H1 (cell line): ENCODE data around the gene TMEM225B. TPM values are rescaled to one million over a fixed set of nuclear protein-coding genes. Genes with fewer than 3 reads are reported as not detected.
A peak's percentile ranks its signal among the peaks of the same experiment; 100 is the strongest.
"Not testable (repeated sequence)": the region's sequence is repeated elsewhere in the genome, so short reads cannot be mapped to it uniquely, and the experiment has no call there.

Source experiments
- CTCF ChIA-PET: fragments of 300-600 bp; sonication (Branson Sonifier 250); formaldehyde crosslinking; loops from one replicate; lab custom pipeline; 2021; ENCODE audit not compliant: partially characterized antibody; lab: Charles Lee
- POLR2A ChIA-PET: fragments of 300-600 bp; sonication (Branson Sonifier 250); formaldehyde crosslinking; loops from one replicate; lab custom pipeline; 2021; ENCODE audit warnings: inconsistent platforms; ENCODE audit not compliant: partially characterized antibody; lab: Charles Lee
- DNase-seq, 2 experiments: peaks; one replicate each; pipeline versions ENCODE4 v3.0.0 to v3.0.0-alpha.2; 2010 to 2022; ENCODE audit warnings: low spot score in 2 of 2, low read depth in 1 of 2, mixed read lengths in 1 of 2
- FAIRE-seq: peaks from 2 replicates; lab custom pipeline; 2011; peaks lifted over from hg19 to GRCh38; lab: Jason Lieb, UNC
- H2AFZ ChIP-seq: 2 replicates; pipeline ENCODE4 v1.8.1; 2012; ENCODE audit warnings: low read length, inconsistent platforms
- H2AK5ac ChIP-seq: 2 replicates; pipeline ENCODE4 v1.6.1; 2013; ENCODE audit warnings: low read depth, low read length
- H2BK120ac ChIP-seq: replicated peaks from 2 replicates; pipeline ENCODE3; 2013; ENCODE audit warnings: low read depth, low read length, inconsistent platforms
- H2BK12ac ChIP-seq: 2 replicates; pipeline ENCODE4 v1.6.1; 2013; ENCODE audit warnings: low read depth, low read length
- H2BK15ac ChIP-seq: 2 replicates; pipeline ENCODE4 v1.6.1; 2013; ENCODE audit warnings: low read length
- H2BK20ac ChIP-seq: 2 replicates; pipeline ENCODE4 v1.6.1; 2013; ENCODE audit warnings: low read length
- H2BK5ac ChIP-seq: 2 replicates; pipeline ENCODE4 v1.6.1; 2013; ENCODE audit warnings: low read depth, low read length
- H3K14ac ChIP-seq: 2 replicates; pipeline ENCODE4 v1.6.1; 2013; ENCODE audit warnings: inconsistent platforms; ENCODE audit not compliant: insufficient read length
- H3K18ac ChIP-seq: 2 replicates; pipeline ENCODE4 v1.6.1; 2013; ENCODE audit warnings: low read length; ENCODE audit errors: extremely low read depth
- H3K23ac ChIP-seq: 2 replicates; pipeline ENCODE4 v1.6.1; 2013; ENCODE audit warnings: inconsistent platforms; ENCODE audit not compliant: insufficient read length
- H3K23me2 ChIP-seq: 2 replicates; pipeline ENCODE4 v1.6.1; 2013; ENCODE audit warnings: low read depth, low read length
- H3K27ac ChIP-seq: 2 replicates; pipeline ENCODE4 v1.6.1; 2011; ENCODE audit warnings: low read depth, low read length, inconsistent platforms
- H3K27me3 ChIP-seq, 4 experiments: replicated peaks in 1 of 4; 1 replicate in 1 of 4; 2 replicates in 3 of 4; pipeline versions ENCODE4 v1.6.1 to v1.8.1; 2011 to 2013; ENCODE audit warnings: low read length in 3 of 4, mild to moderate bottlenecking in 3 of 4, inconsistent platforms in 2 of 4, mixed read lengths in 2 of 4, moderate library complexity in 1 of 4; ENCODE audit not compliant: control insufficient read depth in 3 of 4, insufficient read depth in 3 of 4; ENCODE audit errors: extremely low read depth in 1 of 4
- H3K36me3 ChIP-seq, 4 experiments: 2 replicates each; pipeline versions ENCODE4 v1.6.1 to v1.8.1; 2011 to 2013; ENCODE audit warnings: mild to moderate bottlenecking in 4 of 4, low read length in 3 of 4, moderate library complexity in 2 of 4, control low read depth in 1 of 4, inconsistent platforms in 1 of 4; ENCODE audit not compliant: insufficient read depth in 4 of 4, control insufficient read depth in 2 of 4
- H3K4ac ChIP-seq: replicated peaks from 2 replicates; pipeline ENCODE3; 2013; ENCODE audit warnings: low read length, low read depth, mixed read lengths, inconsistent platforms; ENCODE audit not compliant: insufficient read length
- H3K4me1 ChIP-seq, 4 experiments: replicated peaks in 1 of 4; 1 replicate in 1 of 4; 2 replicates in 3 of 4; pipeline versions ENCODE4 v1.6.1 to v1.8.1; 2011 to 2013; ENCODE audit warnings: low read length in 3 of 4, inconsistent platforms in 2 of 4, mixed read lengths in 1 of 4; ENCODE audit not compliant: insufficient read depth in 4 of 4, control insufficient read depth in 3 of 4
- H3K4me2 ChIP-seq, 2 experiments: 2 replicates each; pipeline versions ENCODE4 v1.6.1 to v1.8.1; 2011 to 2013; ENCODE audit warnings: low read depth in 2 of 2, low read length in 2 of 2, control low read depth in 1 of 2, inconsistent platforms in 1 of 2, mild to moderate bottlenecking in 1 of 2; ENCODE audit not compliant: insufficient read depth in 1 of 2
- H3K4me3 ChIP-seq, 4 experiments: fragments of 200-600, 300-600 bp in 1 of 4; sonication (generic), shearing (Covaris generic), sonication (Bioruptor Twin) in 1 of 4; 2 replicates each; pipeline versions ENCODE4 v1.5.1 to v1.8.1; 2011 to 2016; ENCODE audit warnings: low read length in 4 of 4, low read depth in 3 of 4, control low read depth in 2 of 4, inconsistent platforms in 2 of 4, mild to moderate bottlenecking in 2 of 4, mixed read lengths in 1 of 4, moderate library complexity in 1 of 4; ENCODE audit not compliant: insufficient read depth in 2 of 4; ENCODE audit errors: extremely low read depth in 1 of 4
- H3K56ac ChIP-seq: replicated peaks from 2 replicates; pipeline ENCODE3; 2013; ENCODE audit warnings: low read depth, mild to moderate bottlenecking, mixed read lengths, low read length, inconsistent platforms; ENCODE audit not compliant: insufficient read length
- H3K79me1 ChIP-seq: 2 replicates; pipeline ENCODE4 v1.6.1; 2013; ENCODE audit warnings: low read depth, low read length, control low read depth
- H3K79me2 ChIP-seq, 2 experiments: 2 replicates each; pipeline versions ENCODE4 v1.6.1 to v1.8.1; 2012 to 2013; ENCODE audit warnings: low read length in 2 of 2, mild to moderate bottlenecking in 2 of 2, inconsistent platforms in 1 of 2; ENCODE audit not compliant: insufficient read depth in 2 of 2, control insufficient read depth in 1 of 2
- H3K9ac ChIP-seq, 4 experiments: replicated peaks in 1 of 4; 1 replicate in 1 of 4; 2 replicates in 3 of 4; pipeline versions ENCODE4 v1.6.1 to v1.8.1; 2011 to 2013; ENCODE audit warnings: low read depth in 3 of 4, low read length in 3 of 4, control low read depth in 2 of 4, mild to moderate bottlenecking in 2 of 4, moderate library complexity in 2 of 4, inconsistent platforms in 1 of 4; ENCODE audit errors: extremely low read depth in 1 of 4
- H3K9me3 ChIP-seq, 2 experiments: 2 replicates each; pipeline versions ENCODE4 v1.6.1 to v1.8.1; 2012 to 2013; ENCODE audit warnings: mild to moderate bottlenecking in 2 of 2, moderate library complexity in 2 of 2, control low read depth in 1 of 2, inconsistent platforms in 1 of 2, low read depth in 1 of 2, low read length in 1 of 2, mixed read lengths in 1 of 2; ENCODE audit not compliant: insufficient read depth in 2 of 2
- H4K20me1 ChIP-seq, 2 experiments: replicated peaks in 1 of 2; 2 replicates each; pipeline versions ENCODE3 to v1.8.1; 2011 to 2013; ENCODE audit warnings: inconsistent platforms in 2 of 2, low read length in 2 of 2, mild to moderate bottlenecking in 1 of 2; ENCODE audit not compliant: insufficient read depth in 2 of 2, control insufficient read depth in 1 of 2
- H4K5ac ChIP-seq: 2 replicates; pipeline ENCODE4 v1.6.1; 2013; ENCODE audit warnings: low read length, low read depth, mixed read lengths, inconsistent platforms; ENCODE audit not compliant: insufficient read length
- H4K8ac ChIP-seq: 2 replicates; pipeline ENCODE4 v1.8.0; 2013; ENCODE audit warnings: mild to moderate bottlenecking, moderate library complexity, low read length, inconsistent platforms; ENCODE audit not compliant: insufficient read depth; ENCODE audit errors: extremely low read depth
- H4K91ac ChIP-seq: replicated peaks from 2 replicates; pipeline ENCODE3; 2013; ENCODE audit warnings: low read length, mixed read lengths, inconsistent platforms; ENCODE audit not compliant: insufficient read length
- CTCF ChIP-seq, 3 experiments: IDR thresholded peaks; 1 replicate in 2 of 3; 2 replicates in 1 of 3; pipeline versions ENCODE4 v1.5.1 to v1.6.1; 2011; ENCODE audit warnings: low read length in 3 of 3, mild to moderate bottlenecking in 3 of 3, inconsistent platforms in 2 of 3, low read depth in 1 of 3, moderate library complexity in 1 of 3; ENCODE audit not compliant: insufficient read depth in 1 of 3; ENCODE audit errors: control extremely low read depth in 1 of 3
- WGBS, 2 experiments: shearing (Covaris generic) in 1 of 2; methylation state at CpG; one replicate each; pipeline versions ENCODE4 v1.1.6 to v1.1.7; 2013 to 2015; ENCODE audit warnings: low lambda C conversion rate in 2 of 2, mixed read lengths in 2 of 2, inconsistent platforms in 1 of 2, low coverage in 1 of 2, missing lambda C conversion rate in 1 of 2; ENCODE audit not compliant: insufficient replicate concordance in 2 of 2, insufficient coverage in 1 of 2, insufficient read length in 1 of 2; ENCODE audit errors: extremely low coverage in 1 of 2, missing lambda C conversion rate in 1 of 2; 5-methylcytosine and 5-hydroxymethylcytosine counted together
- polyA plus RNA-seq, 7 experiments: library from polyadenylated mRNA; depleted of rRNA in 3 of 7; stranded (reverse) in 5 of 7; unstranded in 2 of 7; fragments of >200 nt in 5 of 7; fragments of 200-250 nt in 2 of 7; gene quantifications; 1 replicate in 5 of 7; 2 replicates in 1 of 7; 4 replicates in 1 of 7; pipeline versions ENCODE4 v1.2.1 to v1.2.3, GENCODE V29; 2011 to 2013; ENCODE audit warnings: missing spikeins in 2 of 7, mixed read lengths in 2 of 7
- total RNA-seq: library from RNA; stranded (reverse); fragmentation: NEBNext Ultra II Directional; extraction: Animal tissue kit (Norgen Biotek cat#: 25700); gene quantifications from 2 replicates; pipeline ENCODE4 v1.2.1, GENCODE V29; 2021

The TMEM225B gene
- total and polyA plus RNA-seq, 2 of the 8 experiments (the other 6 are each of a cell fraction or from before 2014, with no cell fraction given): 0.68 TPM; not detected in 1

GRCh38 chr7:99579956-99580777, 17.9 kb upstream of the TMEM225B start (continued):
- peak; percentile 59 to 67 (median 64) for TF ChIP-seq CTCF (IDR thresholded peaks at IDR 0.05; ENCODE audit: control extremely low read depth in 1 of 3, insufficient read depth in 1 of 3, low read depth in 1 of 3, low read length in 3 of 3)

- not testable (repeated sequence) for H4K91ac ChIP-seq, H3K79me2 ChIP-seq, H3K27me3 ChIP-seq, H3K36me3 ChIP-seq, H3K23me2 ChIP-seq, H3K14ac ChIP-seq, H3K79me1 ChIP-seq, H4K8ac ChIP-seq, H3K4ac ChIP-seq, H2BK15ac ChIP-seq, H2BK120ac ChIP-seq, H4K5ac ChIP-seq, H2BK20ac ChIP-seq, H3K4me1 ChIP-seq, H4K20me1 ChIP-seq, DNase-seq, H3K9me3 ChIP-seq, H3K56ac ChIP-seq, H3K23ac ChIP-seq, FAIRE-seq
- Histone ChIP-seq H2AK5ac (0 out of 2 replicates have a peak overlapping the region, but pooled peaks have one; percentile 60), H3K9ac (peak overlapping the region in 3 of 4 experiments; percentile 25 to 78 (median 52); a peak in 5 of 7 replicates), H3K27ac (peak overlapping the region; percentile 20; the same call in 1 of the 2 replicates), H2BK5ac (0 out of 2 replicates have a peak overlapping the region, but pooled peaks have one; percentile 2), H3K4me2 (peak overlapping the region; percentile 82 to 96), H2AFZ (peak overlapping the region; percentile 99), H3K18ac (peak overlapping the region; percentile 95), H2BK12ac (0 out of 2 replicates have a peak overlapping the region, but pooled peaks have one; percentile 64), H3K4me3 (peak overlapping the region; percentile 55 to 67 (median 60))
- WGBS, 2 experiments: 59% methylated on average over 4 of the region's 4 CpGs; no CpG with 5 or more reads in 1 of the 2 experiments
- ChIA-PET POLR2A (interaction anchor here (0.9 to 6.5 kb wide), 15 partner anchors 14 to 520 kb away, joined by 3 to 56 read pairs (median 3); partner anchors contain the start of genes BUD31, FAM200A, PDAP1 and TMEM225B), CTCF (interaction anchor here (0.6 to 1.8 kb wide), 7 partner anchors 9 to 80 kb away, joined by 3 to 14 read pairs (median 3); no protein-coding TSS in a partner anchor)
Measured at GRCh38 chr7:99580778-99581332, 17.2 kb upstream of the TMEM225B start.
